Stimulated activated CD8-positive, alpha-beta memory T cell treated with anti-CD3 and anti-CD28 coated beads, Interleukin-12 subunit alpha, Interleukin-12 subunit beta, amount 100 ng/mL, for 24 hours (primary cell): ENCODE results near the gene DUSP28.
"Not testable (repeated sequence)": the region's sequence is repeated elsewhere in the genome, so short reads cannot be mapped to it uniquely, and the experiment has no call there.

Experiments used
- DNase-seq: peaks from one replicate; pipeline ENCODE4 v3.0.0-alpha.2; 2020; ENCODE audit errors: extremely low read depth

DUSP28 gene

GRCh38 chr2:240560084-240560479, at the start of gene DUSP28:
DUSP28 (plus strand) TSS chr2:240560357; CDS start chr2:240560685, 328 bp downstream.
- peak; percentile 76 for DNase-seq

GRCh38 chr2:240510513-240511210, 49.5 kb upstream of the DUSP28 start:
- no peak for DNase-seq

- DNase-seq: no peak
Observed at GRCh38 chr2:240511351-240512108, 48.6 kb upstream of the DUSP28 start.

GRCh38 chr2:240512109-240512485, 48.1 kb upstream of the DUSP28 start:
- DNase-seq: no peak

GRCh38 chr2:240512666-240513535, 47.3 kb upstream of the DUSP28 start:
- no peak for DNase-seq

GRCh38 chr2:240513549-240514287, 46.4 kb upstream of the DUSP28 start:
- peak; percentile 47 for DNase-seq

GRCh38 chr2:240514631-240515030, 45.5 kb upstream of the DUSP28 start:
- DNase-seq: no peak

GRCh38 chr2:240517342-240517741, 42.8 kb upstream of the DUSP28 start:
- DNase-seq: no peak

- no peak for DNase-seq
Observed at GRCh38 chr2:240518981-240519380, 41.2 kb upstream of the DUSP28 start.

- DNase-seq: no peak
Observed at GRCh38 chr2:240519396-240520129, 40.6 kb upstream of the DUSP28 start.

GRCh38 chr2:240520130-240520973, 39.8 kb upstream of the DUSP28 start:
- no peak for DNase-seq

- DNase-seq: no peak
Observed at GRCh38 chr2:240520974-240521350, 39.2 kb upstream of the DUSP28 start.

GRCh38 chr2:240521885-240522284, 38.3 kb upstream of the DUSP28 start:
- DNase-seq: not testable (repeated sequence)

GRCh38 chr2:240522406-240522805, 37.8 kb upstream of the DUSP28 start:
- no peak for DNase-seq

GRCh38 chr2:240523451-240524281, 36.5 kb upstream of the DUSP28 start:
- DNase-seq: no peak

- no peak for DNase-seq
Observed at GRCh38 chr2:240524963-240525718, 35.0 kb upstream of the DUSP28 start.

GRCh38 chr2:240525802-240526201, 34.4 kb upstream of the DUSP28 start:
- DNase-seq: no peak

GRCh38 chr2:240526521-240526920, 33.6 kb upstream of the DUSP28 start:
- no peak for DNase-seq
